GM06990 (cell line): ENCODE measurements around the gene CRMP1.

Experiments
- DNase-seq: peaks from one replicate; pipeline ENCODE4 v3.0.0-alpha.2; 2011; ENCODE audit not compliant: insufficient read length; ENCODE audit errors: extremely low read depth
- H3K27me3 ChIP-seq: replicated peaks from 2 replicates; pipeline ENCODE4 v1.6.0; 2011; ENCODE audit warnings: low read length; ENCODE audit not compliant: control insufficient read depth, insufficient read depth
- H3K36me3 ChIP-seq: 2 replicates; pipeline ENCODE4 v1.5.1; 2011; ENCODE audit warnings: low read length; ENCODE audit not compliant: control insufficient read depth, insufficient read depth
- H3K4me3 ChIP-seq: replicated peaks from 2 replicates; pipeline ENCODE4 v1.5.1; 2011; ENCODE audit warnings: low read depth, mild to moderate bottlenecking, control low read depth, low read length
- TF ChIP-seq, protein P1 (sequence below): IDR thresholded peaks from 2 replicates; pipeline ENCODE4 v1.5.1; 2011; ENCODE audit warnings: low read length, control low read depth, mild to moderate bottlenecking, inconsistent platforms; ENCODE audit not compliant: insufficient read depth, poor library complexity, severe bottlenecking

The CRMP1 gene

GRCh38 chr4:5919044-5919443 lies 26.2 kb upstream of the CRMP1 start:
- DNase-seq, result no peak
- TF ChIP-seq, protein P1, sequence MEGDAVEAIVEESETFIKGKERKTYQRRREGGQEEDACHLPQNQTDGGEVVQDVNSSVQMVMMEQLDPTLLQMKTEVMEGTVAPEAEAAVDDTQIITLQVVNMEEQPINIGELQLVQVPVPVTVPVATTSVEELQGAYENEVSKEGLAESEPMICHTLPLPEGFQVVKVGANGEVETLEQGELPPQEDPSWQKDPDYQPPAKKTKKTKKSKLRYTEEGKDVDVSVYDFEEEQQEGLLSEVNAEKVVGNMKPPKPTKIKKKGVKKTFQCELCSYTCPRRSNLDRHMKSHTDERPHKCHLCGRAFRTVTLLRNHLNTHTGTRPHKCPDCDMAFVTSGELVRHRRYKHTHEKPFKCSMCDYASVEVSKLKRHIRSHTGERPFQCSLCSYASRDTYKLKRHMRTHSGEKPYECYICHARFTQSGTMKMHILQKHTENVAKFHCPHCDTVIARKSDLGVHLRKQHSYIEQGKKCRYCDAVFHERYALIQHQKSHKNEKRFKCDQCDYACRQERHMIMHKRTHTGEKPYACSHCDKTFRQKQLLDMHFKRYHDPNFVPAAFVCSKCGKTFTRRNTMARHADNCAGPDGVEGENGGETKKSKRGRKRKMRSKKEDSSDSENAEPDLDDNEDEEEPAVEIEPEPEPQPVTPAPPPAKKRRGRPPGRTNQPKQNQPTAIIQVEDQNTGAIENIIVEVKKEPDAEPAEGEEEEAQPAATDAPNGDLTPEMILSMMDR, result no peak
- Histone ChIP-seq H3K36me3 (no peaks in the 10 kb centered on the region), H3K27me3 (no peaks in the 10 kb centered on the region; the same call in 1 of the 2 replicates), H3K4me3 (no peak overlapping the region)

DNA sequence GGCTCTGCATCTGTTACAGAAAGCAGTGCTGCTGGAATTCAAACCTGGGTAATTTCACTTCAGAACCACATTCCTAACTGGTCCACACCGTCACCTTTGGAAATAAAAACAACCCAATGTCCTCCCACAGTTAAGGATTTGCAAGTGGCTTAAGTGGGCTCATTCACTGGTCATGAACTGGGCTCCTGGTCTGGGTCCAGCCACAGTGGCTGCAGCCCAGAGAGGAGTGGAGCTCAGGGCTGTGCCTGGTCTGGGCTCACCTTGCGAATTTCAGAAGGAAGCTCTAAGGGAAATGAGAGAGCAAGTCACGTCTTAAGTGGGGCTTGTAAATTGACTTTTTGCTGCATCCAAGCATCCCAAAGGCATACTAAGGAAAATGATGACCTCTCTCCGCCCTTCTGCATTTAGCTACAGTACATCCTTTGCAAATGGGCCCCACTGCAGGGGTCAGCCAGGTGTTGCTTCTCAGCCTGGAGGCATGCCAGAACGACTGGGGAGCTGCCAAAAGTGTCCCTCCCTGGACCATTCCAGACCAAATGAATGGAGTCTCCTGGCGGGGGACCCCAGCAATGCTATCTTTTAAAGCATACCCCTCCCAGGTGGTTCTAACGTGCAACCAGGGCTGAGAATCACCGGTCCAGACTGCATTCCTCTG lies 25.6 kb upstream of the CRMP1 start:
- DNase-seq, result no peak
- H3K4me3 ChIP-seq, result no peak overlapping the region
- no peaks in the 10 kb centered on the region; the same call in 1 of the 2 replicates for H3K27me3 ChIP-seq
- TF ChIP-seq, protein P1, result no peak
- H3K36me3 ChIP-seq, result no peaks in the 10 kb centered on the region

- Histone ChIP-seq H3K36me3 (no peaks in the 10 kb centered on the region), H3K27me3 (no peaks in the 10 kb centered on the region; the same call in 1 of the 2 replicates), H3K4me3 (no peak overlapping the region)
- no peak for DNase-seq
- TF ChIP-seq, protein P1, result no peak
These were observed 24.8 kb upstream of the CRMP1 start for GRCh38 chr4:5917672-5918071.

DNA sequence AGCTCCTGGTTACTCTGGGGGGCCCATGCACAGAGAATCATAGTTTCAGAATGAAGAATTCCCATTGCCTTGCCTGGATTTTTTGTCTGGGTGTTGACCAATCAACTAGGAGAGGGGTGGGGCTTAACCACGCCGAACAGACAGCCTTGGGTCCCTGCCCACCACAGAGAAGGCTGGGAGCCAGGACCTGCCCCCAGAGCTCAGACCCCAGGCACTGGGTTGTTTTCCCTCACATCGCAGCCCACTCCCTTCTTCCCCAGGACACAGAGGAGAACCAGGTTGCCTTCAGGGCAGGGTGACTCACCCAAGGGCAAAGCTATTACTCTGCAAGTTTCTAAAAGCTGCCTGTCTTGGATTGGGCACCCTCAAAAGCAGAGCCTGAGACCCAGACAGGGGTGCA lies 23.3 kb upstream of the CRMP1 start:
- TF ChIP-seq, protein P1, result no peak
- Histone ChIP-seq H3K36me3 (no peaks in the 10 kb centered on the region), H3K27me3 (no peaks in the 10 kb centered on the region), H3K4me3 (no peak overlapping the region)
- DNase-seq, result no peak

DNA sequence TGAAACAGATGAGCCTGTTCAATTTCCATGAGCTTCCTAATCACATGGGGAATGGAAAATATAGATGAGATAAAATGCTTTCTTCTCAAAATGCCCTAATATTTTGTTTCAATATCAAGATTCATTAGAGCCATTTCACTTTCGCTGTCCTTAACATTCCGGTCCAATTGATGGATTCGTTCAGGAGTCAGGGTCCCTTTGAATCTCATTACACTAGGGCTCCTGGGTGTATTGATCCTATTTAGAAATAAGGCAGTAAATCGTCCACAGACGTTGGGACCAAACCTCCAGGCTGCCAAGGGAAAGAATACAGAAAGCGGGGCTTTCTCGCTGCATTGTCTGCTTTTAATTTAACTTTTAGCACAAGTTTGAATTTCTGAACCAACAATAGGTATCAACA lies 20.6 kb upstream of the CRMP1 start:
- Histone ChIP-seq H3K4me3 (no peak overlapping the region), H3K27me3 (no peaks in the 10 kb centered on the region), H3K36me3 (no peaks in the 10 kb centered on the region)
- DNase-seq, result no peak
- TF ChIP-seq, protein P1, result no peak

DNA sequence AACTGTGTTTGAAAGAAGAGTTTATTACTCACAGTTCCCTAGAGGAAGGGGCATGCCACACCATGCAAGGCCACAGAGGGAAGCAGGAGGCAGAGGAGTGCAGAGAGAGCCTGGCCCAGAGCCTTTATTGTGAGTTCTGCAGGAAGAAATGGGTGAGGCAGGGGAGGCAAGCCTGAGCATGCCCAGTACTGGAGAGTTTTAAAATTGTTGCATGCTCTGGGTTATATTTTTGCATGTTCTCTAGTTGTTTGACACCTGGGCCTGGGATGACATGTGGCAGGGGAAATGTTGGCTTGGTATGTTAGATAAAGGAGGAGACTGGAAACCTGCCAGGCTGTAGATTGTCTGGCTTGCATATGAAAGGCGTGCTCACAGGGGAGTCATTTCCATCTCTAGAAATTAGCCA lies 19.7 kb upstream of the CRMP1 start:
- Histone ChIP-seq H3K4me3 (no peak overlapping the region), H3K36me3 (no peaks in the 10 kb centered on the region), H3K27me3 (no peaks in the 10 kb centered on the region)
- TF ChIP-seq, protein P1, result no peak
- DNase-seq, result no peak
